SK-N-SH (cell line): ENCODE measurements around the gene TAF11L11. TPM values are rescaled to one million over a fixed set of nuclear protein-coding genes. Genes with fewer than 3 reads are reported as not detected.
"Not testable (repeated sequence)": the region's sequence is repeated elsewhere in the genome, so short reads cannot be mapped to it uniquely, and the experiment has no call there.

Experiments
- CTCF ChIA-PET: fragments of 300-600, 350-600 bp; formaldehyde crosslinking; extraction: SDS; loops from one replicate; lab custom pipeline; 2021; lab: Yijun Ruan, JAX
- POLR2A ChIA-PET: fragments of 350-600 bp; sonication (Branson Sonifier 250); formaldehyde crosslinking; extraction: SDS; loops from one replicate; lab custom pipeline; 2020; ENCODE audit warnings: antibody characterized with exemption, inconsistent platforms; lab: Yijun Ruan, JAX
- DNase-seq: peaks from one replicate; pipeline ENCODE4 v3.0.0; 2012
- H2AFZ ChIP-seq: fragments of 200-600 bp; sonication (generic); 2 replicates; pipeline ENCODE4 v1.8.1; 2016; ENCODE audit warnings: antibody characterized with exemption, mild to moderate bottlenecking, low read depth
- H3F3A ChIP-seq: fragments of 200-600 bp; sonication (generic); replicated peaks from 2 replicates; pipeline ENCODE3; 2016; ENCODE audit warnings: antibody characterized with exemption, mild to moderate bottlenecking; ENCODE audit not compliant: insufficient read depth
- H3K27ac ChIP-seq, 2 experiments: fragments of 200-500 bp in 1 of 2; fragments of 200-600 bp in 1 of 2; sonication (Bioruptor generic) in 1 of 2; sonication (generic), shearing (Covaris generic) in 1 of 2; 2 replicates each; pipeline versions ENCODE4 v1.5.1 to v1.6.1; 2014 to 2016; ENCODE audit warnings: low read depth in 2 of 2, inconsistent platforms in 1 of 2, low read length in 1 of 2, mild to moderate bottlenecking in 1 of 2, mixed read lengths in 1 of 2
- H3K27me3 ChIP-seq: fragments of 200-600 bp; sonication (generic), shearing (Covaris generic); 2 replicates; pipeline ENCODE4 v1.6.1; 2016; ENCODE audit warnings: mixed run types; ENCODE audit not compliant: insufficient read depth
- H3K36me3 ChIP-seq, 2 experiments: fragments of 200-500 bp in 1 of 2; fragments of 200-600 bp in 1 of 2; sonication (Bioruptor generic) in 1 of 2; sonication (generic) in 1 of 2; replicated peaks in 1 of 2; 2 replicates each; pipeline versions ENCODE3 to v1.5.1; 2014 to 2016; ENCODE audit warnings: low read length in 1 of 2, mild to moderate bottlenecking in 1 of 2; ENCODE audit not compliant: insufficient read depth in 2 of 2, control insufficient read depth in 1 of 2
- H3K4me1 ChIP-seq, 2 experiments: fragments of 200-500 bp in 1 of 2; fragments of 200-600 bp in 1 of 2; sonication (Bioruptor generic) in 1 of 2; sonication (generic), shearing (Covaris generic) in 1 of 2; 2 replicates each; pipeline versions ENCODE4 v1.5.1 to v1.6.1; 2014 to 2016; ENCODE audit warnings: low read depth in 1 of 2, low read length in 1 of 2, mixed run types in 1 of 2; ENCODE audit not compliant: insufficient read depth in 2 of 2, control insufficient read depth in 1 of 2
- H3K4me2 ChIP-seq: fragments of 200-600 bp; sonication (generic), shearing (Covaris generic); 2 replicates; pipeline ENCODE4 v1.6.1; 2017; ENCODE audit warnings: mixed run types
- H3K4me3 ChIP-seq, 2 experiments: fragments of 200-500 bp in 1 of 2; fragments of 200-600 bp in 1 of 2; sonication (Bioruptor generic) in 1 of 2; sonication (generic), shearing (Covaris generic) in 1 of 2; 2 replicates each; pipeline versions ENCODE4 v1.5.1 to v1.8.1; 2014 to 2016; ENCODE audit warnings: low read depth in 2 of 2, inconsistent platforms in 1 of 2, low read length in 1 of 2, mild to moderate bottlenecking in 1 of 2, mixed read lengths in 1 of 2, moderate library complexity in 1 of 2
- H3K79me2 ChIP-seq: fragments of 200-600 bp; sonication (generic); 2 replicates; pipeline ENCODE4 v1.8.1; 2017; ENCODE audit warnings: mild to moderate bottlenecking; ENCODE audit not compliant: insufficient read depth
- H3K9ac ChIP-seq: fragments of 200-600 bp; sonication (generic); 2 replicates; pipeline ENCODE4 v1.6.1; 2017; ENCODE audit warnings: mixed run types
- H3K9me2 ChIP-seq: fragments of 200-600 bp; sonication (generic); 2 replicates; pipeline ENCODE4 v1.6.1; 2017; ENCODE audit warnings: mixed run types
- H3K9me3 ChIP-seq: fragments of 200-600 bp; sonication (generic); 2 replicates; pipeline ENCODE4 v1.6.1; 2017; ENCODE audit warnings: mixed run types, mild to moderate bottlenecking, moderate library complexity
- H4K20me1 ChIP-seq: fragments of 200-600 bp; sonication (generic); 2 replicates; pipeline ENCODE4 v1.6.1; 2017; ENCODE audit warnings: mild to moderate bottlenecking, mixed run types; ENCODE audit not compliant: insufficient read depth
- WGBS: methylation state at CpG from one replicate; pipeline ENCODE4 v1.1.6; 2017; ENCODE audit warnings: low lambda C conversion rate; 5-methylcytosine and 5-hydroxymethylcytosine counted together
- polyA plus RNA-seq, 3 experiments: library from polyadenylated mRNA; depleted of rRNA; stranded (reverse); fragments of >200 nt; gene quantifications; 2 replicates each; pipeline ENCODE4 v1.2.3, GENCODE V29; 2012

Gene TAF11L11
- not detected in 2 replicates for polyA plus RNA-seq (2012; rRNA removed)
- polyA plus RNA-seq (2012; cell fraction: cytosol; rRNA removed): 0.03 TPM in 1 of 2 replicates, not detected in the other
- not detected in 2 replicates for polyA plus RNA-seq (2012; cell fraction: nucleus; rRNA removed)

- H3K79me2 ChIP-seq, POLR2A ChIA-PET, H2AFZ ChIP-seq, H4K20me1 ChIP-seq, H3K4me1 ChIP-seq, H3K9me3 ChIP-seq, H3K36me3 ChIP-seq, CTCF ChIA-PET, H3K9me2 ChIP-seq, H3K27me3 ChIP-seq, H3K27ac ChIP-seq, H3K9ac ChIP-seq, H3K4me3 ChIP-seq, H3F3A ChIP-seq, H3K4me2 ChIP-seq: not testable (repeated sequence)
- 21% methylated on average over 6 of the region's 6 CpGs for WGBS
- peak; percentile 14 for DNase-seq
Measured at GRCh38 chr5:17603880-17604279, at the start of gene TAF11L11. TAF11L11 (plus strand) TSS chr5:17604183.

GRCh38 chr5:17585658-17586057 is 18.3 kb upstream of the TAF11L11 start, which contains the start of gene TAF11L7:
TAF11L7 (minus strand) TSS chr5:17585758.
- H3K4me2 ChIP-seq, H3K27me3 ChIP-seq, H3K9me2 ChIP-seq, H3K9me3 ChIP-seq, CTCF ChIA-PET, H3K36me3 ChIP-seq, POLR2A ChIA-PET, H3F3A ChIP-seq, H3K79me2 ChIP-seq, H3K27ac ChIP-seq, H2AFZ ChIP-seq, H4K20me1 ChIP-seq, H3K4me1 ChIP-seq, H3K4me3 ChIP-seq, H3K9ac ChIP-seq, DNase-seq: not testable (repeated sequence)
- WGBS: no CpG with 5 or more reads among the region's 16 CpGs

GRCh38 chr5:17590860-17591259 is 13.1 kb upstream of the TAF11L11 start, which contains the start of gene TAF11L8:
TAF11L8 (minus strand) TSS chr5:17590960.
- POLR2A ChIA-PET, H3K27me3 ChIP-seq, H3K9me2 ChIP-seq, H4K20me1 ChIP-seq, CTCF ChIA-PET, H3K4me3 ChIP-seq, H2AFZ ChIP-seq, H3K36me3 ChIP-seq, H3K9ac ChIP-seq, H3K4me2 ChIP-seq, H3K9me3 ChIP-seq, H3F3A ChIP-seq, H3K79me2 ChIP-seq, DNase-seq, H3K27ac ChIP-seq, H3K4me1 ChIP-seq: not testable (repeated sequence)
- no CpG with 5 or more reads among the region's 16 CpGs for WGBS

GRCh38 chr5:17594255-17594654 is 9.7 kb upstream of the TAF11L11 start, which contains the start of gene TAF11L9:
TAF11L9 (minus strand) TSS chr5:17594394.
- H3K4me3 ChIP-seq, POLR2A ChIA-PET, H3K9me3 ChIP-seq, H3K9me2 ChIP-seq, H3K4me2 ChIP-seq, DNase-seq, H3K27me3 ChIP-seq, H3K27ac ChIP-seq, H3F3A ChIP-seq, H3K79me2 ChIP-seq, H2AFZ ChIP-seq, H3K9ac ChIP-seq, CTCF ChIA-PET, H3K36me3 ChIP-seq, H4K20me1 ChIP-seq, H3K4me1 ChIP-seq: not testable (repeated sequence)
- 59% methylated on average over 13 of the region's 15 CpGs for WGBS

DNA sequence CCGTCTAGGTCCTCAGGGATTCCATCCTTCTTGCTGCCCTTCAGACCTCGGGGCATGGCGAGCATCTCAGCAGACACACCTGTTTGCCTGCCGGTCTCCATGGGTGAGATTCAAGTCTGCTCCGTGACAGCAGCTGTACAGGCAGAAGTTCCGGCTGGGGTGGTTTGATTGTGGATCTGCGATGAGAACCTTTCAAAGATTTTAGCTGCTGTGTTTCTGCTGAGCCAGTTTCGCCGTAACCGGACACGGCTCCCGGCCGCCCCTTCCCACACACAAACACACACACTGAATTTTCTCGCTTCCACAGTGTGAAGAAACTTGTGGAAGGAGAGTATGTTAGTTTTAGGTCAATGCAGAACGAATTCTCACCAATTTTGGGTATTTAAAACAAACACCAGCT is 6.3 kb upstream of the TAF11L11 start, which contains the start of gene TAF11L10:
Gene TAF11L10, minus strand, starts transcription at position 101 of the 400 bp plus-strand sequence.
- H3K27ac ChIP-seq, H2AFZ ChIP-seq, H3K27me3 ChIP-seq, H3K79me2 ChIP-seq, H3K9ac ChIP-seq, H4K20me1 ChIP-seq, CTCF ChIA-PET, DNase-seq, POLR2A ChIA-PET, H3K4me2 ChIP-seq, H3K36me3 ChIP-seq, H3K9me2 ChIP-seq, H3K4me1 ChIP-seq, H3K9me3 ChIP-seq, H3F3A ChIP-seq, H3K4me3 ChIP-seq: not testable (repeated sequence)
- no CpG with 5 or more reads among the region's 15 CpGs for WGBS
